HepG2 (cell line): ENCODE results near the gene FAM219B. TPM values are rescaled to one million over a fixed set of nuclear protein-coding genes. Genes with fewer than 3 reads are reported as not detected.
A peak's percentile ranks its signal among the peaks of the same experiment; 100 is the strongest.

ENCODE experiments used
- ATAC-seq: fragments of 200-7000 bp; cut with Tn5 transposase; 3 replicates; pipeline ENCODE4 v1.9.1; 2020; ENCODE audit warnings: mild to moderate bottlenecking, moderate library complexity
- BruUV-seq: library from RNA; stranded (reverse); fragments of 400-500 nt; replicated peaks from 2 replicates; lab custom pipeline; 2021; lab: Mats Ljungman, UMichigan
- CTCF ChIA-PET: fragments of 300-600 bp; formaldehyde crosslinking; extraction: SDS; loops from one replicate; lab custom pipeline; 2021; ENCODE audit warnings: low total read pairs, inconsistent platforms, low intra/inter-chr PET ratio; lab: Yijun Ruan, JAX
- POLR2A ChIA-PET: fragments of 350-600 bp; sonication (Branson Sonifier 250); formaldehyde crosslinking; loops from one replicate; lab custom pipeline; 2020; ENCODE audit warnings: antibody characterized with exemption, inconsistent platforms; lab: Yijun Ruan, JAX
- DNase-seq: peaks from one replicate; pipeline ENCODE4 v3.0.0-alpha.2; 2015; ENCODE audit warnings: low spot score
- FAIRE-seq: peaks from 3 replicates; lab custom pipeline; 2011; peaks lifted over from hg19 to GRCh38; lab: Jason Lieb, UNC
- H2AFZ ChIP-seq: one replicate; pipeline ENCODE4 v1.6.1; 2011; ENCODE audit warnings: low read length, inconsistent platforms
- H3K27ac ChIP-seq: fragments of 300-600 bp; 3 replicates; pipeline ENCODE4 v1.8.0; 2011; ENCODE audit warnings: mixed run types, mild to moderate bottlenecking, mixed read lengths, low read length, inconsistent platforms; ENCODE audit not compliant: insufficient read depth; ENCODE audit errors: extremely low read length
- H3K27me3 ChIP-seq, 2 experiments: fragments of 200-600 bp in 1 of 2; 2 replicates in 1 of 2; 3 replicates in 1 of 2; pipeline versions ENCODE4 v1.6.0 to v1.8.0; 2011; ENCODE audit warnings: low read length in 2 of 2, mild to moderate bottlenecking in 2 of 2, moderate library complexity in 2 of 2, inconsistent platforms in 1 of 2; ENCODE audit not compliant: insufficient read depth in 2 of 2, control insufficient read depth in 1 of 2
- H3K36me3 ChIP-seq, 2 experiments: fragments of 200-600 bp in 1 of 2; replicated peaks in 1 of 2; 2 replicates in 1 of 2; 3 replicates in 1 of 2; pipeline versions ENCODE4 v1.5.1 to v1.8.0; 2011; ENCODE audit warnings: low read length in 2 of 2, inconsistent platforms in 1 of 2; ENCODE audit not compliant: insufficient read depth in 2 of 2, control insufficient read depth in 1 of 2
- H3K4me1 ChIP-seq: 2 replicates; pipeline ENCODE4 v1.5.1; 2012; ENCODE audit warnings: low read length, inconsistent platforms; ENCODE audit not compliant: insufficient read depth
- H3K4me2 ChIP-seq: 2 replicates; pipeline ENCODE4 v1.6.0; 2011; ENCODE audit warnings: low read depth, low read length, inconsistent platforms
- H3K4me3 ChIP-seq, 3 experiments: fragments of 200-600 bp in 1 of 3; sonication (generic), shearing (Covaris generic) in 1 of 3; replicated peaks in 1 of 3; 2 replicates each; pipeline ENCODE4 v1.5.1; 2011 to 2016; ENCODE audit warnings: low read length in 3 of 3, inconsistent platforms in 2 of 3, low read depth in 2 of 3, mild to moderate bottlenecking in 2 of 3, control low read depth in 1 of 3, mixed read lengths in 1 of 3; ENCODE audit not compliant: insufficient read depth in 1 of 3
- H3K79me2 ChIP-seq: one replicate; pipeline ENCODE4 v1.6.1; 2011; ENCODE audit warnings: low read length, inconsistent platforms; ENCODE audit not compliant: insufficient read depth
- H3K9ac ChIP-seq: 2 replicates; pipeline ENCODE4 v1.6.0; 2011; ENCODE audit warnings: mild to moderate bottlenecking, low read depth, low read length, inconsistent platforms; ENCODE audit not compliant: insufficient read depth
- H3K9me3 ChIP-seq: 2 replicates; pipeline ENCODE4 v1.5.1; 2012; ENCODE audit warnings: mild to moderate bottlenecking, low read length
- H4K20me1 ChIP-seq: 2 replicates; pipeline ENCODE4 v1.6.0; 2011; ENCODE audit warnings: inconsistent platforms, mild to moderate bottlenecking, low read length, moderate library complexity; ENCODE audit not compliant: insufficient read depth
- JUN ChIP-seq: sonication (generic); formaldehyde crosslinking; IDR thresholded peaks from 2 replicates; pipeline ENCODE4 v1.4.0; 2020; ENCODE audit warnings: mild to moderate bottlenecking, missing genetic modification reagents
- KLF6 ChIP-seq: IDR thresholded peaks from 2 replicates; pipeline ENCODE4 v1.8.0; 2016; ENCODE audit warnings: missing biosample characterization, missing genetic modification reagents
- PHF20 ChIP-seq: sonication (generic); formaldehyde crosslinking; IDR thresholded peaks from 2 replicates; pipeline ENCODE4 v1.5.0; 2020; ENCODE audit warnings: mild to moderate bottlenecking, missing genetic modification reagents
- SALL2 ChIP-seq: sonication (generic); formaldehyde crosslinking; IDR thresholded peaks from 2 replicates; pipeline ENCODE4 v1.8.1; 2023; ENCODE audit warnings: mild to moderate bottlenecking, missing genetic modification reagents, inconsistent platforms
- TAF15 ChIP-seq: fragments of 200-400 bp; formaldehyde crosslinking; IDR thresholded peaks from one replicate; pipeline ENCODE4 v1.6.1; 2018; ENCODE audit warnings: mild to moderate bottlenecking, low read depth, low read length; ENCODE audit not compliant: poor library complexity, severe bottlenecking
- ZFP62 ChIP-seq: sonication (generic); formaldehyde crosslinking; IDR thresholded peaks from 2 replicates; pipeline ENCODE4 v1.4.0; 2020; ENCODE audit warnings: missing genetic modification reagents
- ZNF121 ChIP-seq: sonication (generic); formaldehyde crosslinking; IDR thresholded peaks from 2 replicates; pipeline ENCODE4 v1.5.0; 2020; ENCODE audit warnings: mild to moderate bottlenecking, missing genetic modification reagents
- ZNF136 ChIP-seq: sonication (generic); formaldehyde crosslinking; IDR thresholded peaks from 2 replicates; pipeline ENCODE4 v1.8.1; 2022; ENCODE audit warnings: low read depth, mild to moderate bottlenecking, moderate library complexity, missing genetic modification reagents
- ZNF484 ChIP-seq: sonication (generic); formaldehyde crosslinking; IDR thresholded peaks from 2 replicates; pipeline ENCODE4 v1.5.1; 2020; ENCODE audit warnings: mild to moderate bottlenecking, low read depth, missing genetic modification reagents, borderline replicate concordance
- ZNF615 ChIP-seq: sonication (generic); formaldehyde crosslinking; IDR thresholded peaks from 2 replicates; pipeline ENCODE4 v1.5.0; 2020; ENCODE audit warnings: mild to moderate bottlenecking, missing genetic modification reagents, borderline replicate concordance
- WGBS: methylation state at CpG from one replicate; pipeline ENCODE4 v1.1.6; 2017; ENCODE audit warnings: low lambda C conversion rate; 5-methylcytosine and 5-hydroxymethylcytosine counted together
- in situ Hi-C: cut with HindIII; loops from 2 replicates; pipeline ENCODE4 v1.10.0; 2017; ENCODE audit warnings: low pct_unique_long_range_greater_than_20kb; ENCODE audit not compliant: extremely low pct_ligation_motif_present
- intact Hi-C: fragments of 100-400 bp; cut with micrococcal nuclease; formaldehyde crosslinking; loops from one replicate; pipeline ENCODE4 v1.10.0; 2022; ENCODE audit not compliant: unreplicated experiment
- polyA plus RNA-seq, 8 experiments: library from polyadenylated mRNA; depleted of rRNA in 3 of 8; stranded (reverse) in 7 of 8; unstranded in 1 of 8; fragments of >200 nt; fragmentation: Illumina TruSeq in 4 of 8; extraction: Trizol in 4 of 8; gene quantifications; 2 replicates each; pipeline versions ENCODE4 v1.2.1 to v1.2.3, GENCODE V29; 2011 to 2016; ENCODE audit warnings: low read depth in 4 of 8, missing spikeins in 1 of 8, mixed read lengths in 1 of 8; ENCODE audit not compliant: insufficient read depth in 1 of 8
- total RNA-seq, 5 experiments: library from RNA; depleted of rRNA; stranded (reverse); fragments of >200 nt; fragmentation: Illumina TruSeq; extraction: Trizol; gene quantifications; 2 replicates each; pipeline ENCODE4 v1.2.3, GENCODE V29; 2016; ENCODE audit warnings: low read depth in 1 of 5
- TF ChIP-seq, protein P1 (sequence below): sonication (generic); formaldehyde crosslinking; IDR thresholded peaks from 2 replicates; pipeline ENCODE4 v1.4.0; 2020; ENCODE audit warnings: mild to moderate bottlenecking, missing genetic modification reagents, borderline replicate concordance
- TF ChIP-seq, protein P2 (sequence below): sonication (generic); formaldehyde crosslinking; IDR thresholded peaks from 2 replicates; pipeline ENCODE4 v1.4.0; 2020; ENCODE audit warnings: missing genetic modification reagents
- TF ChIP-seq, protein P3 (sequence below): sonication (generic); formaldehyde crosslinking; IDR thresholded peaks from 2 replicates; pipeline ENCODE4 v1.5.1; 2020; ENCODE audit warnings: mild to moderate bottlenecking, missing genetic modification reagents, moderate library complexity

Gene FAM219B
- total and polyA plus RNA-seq, 2 of the 13 experiments (the other 11 are each of a cell fraction or from before 2014, with no cell fraction given), result 36.6 to 50.2 TPM

DNA sequence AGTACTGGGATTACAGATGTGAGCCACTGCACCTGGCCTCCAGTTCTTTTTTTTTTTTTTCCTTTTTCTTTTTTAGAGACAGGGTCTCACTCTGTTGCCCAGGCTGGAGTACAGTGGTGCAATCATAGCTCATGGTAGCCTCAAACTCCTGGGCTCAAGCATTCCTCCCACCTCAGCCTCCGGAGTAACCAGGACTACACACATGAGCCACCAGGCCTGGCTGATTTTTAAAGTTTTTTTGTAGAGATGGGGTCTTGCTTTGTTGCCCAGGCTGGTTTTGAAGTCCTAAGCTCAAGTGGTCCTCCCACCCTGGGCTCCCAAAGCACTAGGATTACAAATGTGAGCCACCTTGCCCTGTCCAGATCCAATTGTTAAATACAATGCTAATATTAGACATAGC lies 50.1 kb downstream of the FAM219B start:
- ATAC-seq, result no peak
- TF ChIP-seq JUN (no peak), ZNF121 (CRISPR knock-in tag) (0 out of 2 replicates have a peak, but pooled peaks have one; percentile 35)
- POLR2A ChIA-PET, result no interaction called here
- peaks cover 17 to 31% of the 10 kb centered on the region in 2 experiments; a peak in 4 of 5 replicates for H3K36me3 ChIP-seq
- CTCF ChIA-PET, result no interaction called here
- no peak overlapping the region for H3K4me2 ChIP-seq
- no peak overlapping the region for H3K9ac ChIP-seq
- intact Hi-C loops (loop anchor here (2.0 kb wide), 1 partner anchor 14 kb away; the partner anchor contains the start of gene ULK3), in situ Hi-C loops (no loop called here)
- H3K9me3 ChIP-seq, result no peaks in the 10 kb centered on the region
- no peak overlapping the region for H2AFZ ChIP-seq
- H3K79me2 ChIP-seq, result peaks cover 12% of the 10 kb centered on the region
- peaks cover 20% of the 10 kb centered on the region for H3K4me1 ChIP-seq
- no peaks in the 10 kb centered on the region for H3K27me3 ChIP-seq
- no peak overlapping the region for H3K27ac ChIP-seq
- no TSS peak for BruUV-seq
- no peak for DNase-seq
- WGBS, result 100% methylated on average over 1 of the region's 1 CpG
- FAIRE-seq, result no peak
- H3K4me3 ChIP-seq, result no peak overlapping the region
- H4K20me1 ChIP-seq, result 0 out of 2 replicates have a peak, but pooled peaks cover 3% of the 10 kb centered on the region

DNA sequence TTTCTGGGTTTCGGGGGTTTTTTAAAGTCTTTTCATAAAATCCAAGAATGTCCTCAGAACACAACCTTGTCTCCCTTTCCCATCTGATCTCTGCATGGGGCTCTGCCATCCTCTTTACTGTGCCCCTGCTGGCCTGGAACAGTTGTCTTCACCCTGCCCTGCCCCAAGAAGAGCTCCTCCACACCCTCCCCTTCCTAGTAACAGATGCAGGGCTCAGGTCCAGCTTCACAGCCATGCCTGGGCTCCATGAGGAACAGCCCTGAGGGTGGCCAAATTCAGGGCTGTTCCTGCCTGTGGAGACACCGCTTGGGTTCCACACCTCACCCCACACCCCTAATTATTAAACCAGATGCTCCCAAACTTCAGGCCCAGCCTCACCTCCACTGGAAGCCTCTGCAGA lies 50.8 kb downstream of the FAM219B start:
- ATAC-seq (no peak), DNase-seq (no peak), FAIRE-seq (no peak)
- no peak overlapping the region for H3K4me2 ChIP-seq
- H3K27me3 ChIP-seq, result no peaks in the 10 kb centered on the region
- intact Hi-C loops, result loop anchor here (2.0 kb wide), 1 partner anchor 13 kb away; the partner anchor contains the start of gene ULK3
- 0 out of 2 replicates have a peak, but pooled peaks cover 3% of the 10 kb centered on the region for H4K20me1 ChIP-seq
- no peak overlapping the region for H3K4me3 ChIP-seq
- H3K9ac ChIP-seq, result no peak overlapping the region
- H3K27ac ChIP-seq, result no peak overlapping the region
- in situ Hi-C loops, result no loop called here
- ChIA-PET CTCF (no interaction called here), POLR2A (no interaction called here)
- peaks cover 18 to 38% of the 10 kb centered on the region in 2 experiments; a peak in 4 of 5 replicates for H3K36me3 ChIP-seq
- peaks cover 12% of the 10 kb centered on the region for H3K79me2 ChIP-seq
- no peak overlapping the region for H2AFZ ChIP-seq
- WGBS, result 98% methylated on average over 2 of the region's 2 CpGs
- H3K9me3 ChIP-seq, result no peaks in the 10 kb centered on the region
- H3K4me1 ChIP-seq, result peaks cover 25% of the 10 kb centered on the region
- no TSS peak for BruUV-seq
- TF ChIP-seq SALL2, result no peak
- no peak for TF ChIP-seq ZNF615 (CRISPR knock-in tag)
- no peak for TF ChIP-seq TAF15
- TF ChIP-seq ZNF484 (CRISPR knock-in tag), result no peak
- no peak for TF ChIP-seq PHF20 (CRISPR knock-in tag)
- TF ChIP-seq KLF6 (CRISPR knock-in tag), result no peak
- TF ChIP-seq ZFP62 (CRISPR knock-in tag), result no peak
- no peak for TF ChIP-seq ZNF136 (CRISPR knock-in tag)
- TF ChIP-seq, protein P1, sequence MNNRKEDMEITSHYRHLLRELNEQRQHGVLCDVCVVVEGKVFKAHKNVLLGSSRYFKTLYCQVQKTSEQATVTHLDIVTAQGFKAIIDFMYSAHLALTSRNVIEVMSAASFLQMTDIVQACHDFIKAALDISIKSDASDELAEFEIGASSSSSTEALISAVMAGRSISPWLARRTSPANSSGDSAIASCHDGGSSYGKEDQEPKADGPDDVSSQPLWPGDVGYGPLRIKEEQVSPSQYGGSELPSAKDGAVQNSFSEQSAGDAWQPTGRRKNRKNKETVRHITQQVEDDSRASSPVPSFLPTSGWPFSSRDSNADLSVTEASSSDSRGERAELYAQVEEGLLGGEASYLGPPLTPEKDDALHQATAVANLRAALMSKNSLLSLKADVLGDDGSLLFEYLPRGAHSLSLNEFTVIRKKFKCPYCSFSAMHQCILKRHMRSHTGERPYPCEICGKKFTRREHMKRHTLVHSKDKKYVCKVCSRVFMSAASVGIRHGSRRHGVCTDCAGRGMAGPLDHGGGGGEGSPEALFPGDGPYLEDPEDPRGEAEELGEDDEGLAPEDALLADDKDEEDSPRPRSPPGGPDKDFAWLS, result no peak
- TF ChIP-seq, protein P2, sequence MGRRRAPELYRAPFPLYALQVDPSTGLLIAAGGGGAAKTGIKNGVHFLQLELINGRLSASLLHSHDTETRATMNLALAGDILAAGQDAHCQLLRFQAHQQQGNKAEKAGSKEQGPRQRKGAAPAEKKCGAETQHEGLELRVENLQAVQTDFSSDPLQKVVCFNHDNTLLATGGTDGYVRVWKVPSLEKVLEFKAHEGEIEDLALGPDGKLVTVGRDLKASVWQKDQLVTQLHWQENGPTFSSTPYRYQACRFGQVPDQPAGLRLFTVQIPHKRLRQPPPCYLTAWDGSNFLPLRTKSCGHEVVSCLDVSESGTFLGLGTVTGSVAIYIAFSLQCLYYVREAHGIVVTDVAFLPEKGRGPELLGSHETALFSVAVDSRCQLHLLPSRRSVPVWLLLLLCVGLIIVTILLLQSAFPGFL, result no peak
- TF ChIP-seq, protein P3, sequence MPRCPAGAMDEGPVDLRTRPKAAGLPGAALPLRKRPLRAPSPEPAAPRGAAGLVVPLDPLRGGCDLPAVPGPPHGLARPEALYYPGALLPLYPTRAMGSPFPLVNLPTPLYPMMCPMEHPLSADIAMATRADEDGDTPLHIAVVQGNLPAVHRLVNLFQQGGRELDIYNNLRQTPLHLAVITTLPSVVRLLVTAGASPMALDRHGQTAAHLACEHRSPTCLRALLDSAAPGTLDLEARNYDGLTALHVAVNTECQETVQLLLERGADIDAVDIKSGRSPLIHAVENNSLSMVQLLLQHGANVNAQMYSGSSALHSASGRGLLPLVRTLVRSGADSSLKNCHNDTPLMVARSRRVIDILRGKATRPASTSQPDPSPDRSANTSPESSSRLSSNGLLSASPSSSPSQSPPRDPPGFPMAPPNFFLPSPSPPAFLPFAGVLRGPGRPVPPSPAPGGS (CRISPR knock-in tag), result no peak
